ENCODE results near the gene GTPBP2. TPM values are rescaled to one million over a fixed set of nuclear protein-coding genes. Genes with fewer than 3 reads are reported as not detected.

GTPBP2 gene, protein sequence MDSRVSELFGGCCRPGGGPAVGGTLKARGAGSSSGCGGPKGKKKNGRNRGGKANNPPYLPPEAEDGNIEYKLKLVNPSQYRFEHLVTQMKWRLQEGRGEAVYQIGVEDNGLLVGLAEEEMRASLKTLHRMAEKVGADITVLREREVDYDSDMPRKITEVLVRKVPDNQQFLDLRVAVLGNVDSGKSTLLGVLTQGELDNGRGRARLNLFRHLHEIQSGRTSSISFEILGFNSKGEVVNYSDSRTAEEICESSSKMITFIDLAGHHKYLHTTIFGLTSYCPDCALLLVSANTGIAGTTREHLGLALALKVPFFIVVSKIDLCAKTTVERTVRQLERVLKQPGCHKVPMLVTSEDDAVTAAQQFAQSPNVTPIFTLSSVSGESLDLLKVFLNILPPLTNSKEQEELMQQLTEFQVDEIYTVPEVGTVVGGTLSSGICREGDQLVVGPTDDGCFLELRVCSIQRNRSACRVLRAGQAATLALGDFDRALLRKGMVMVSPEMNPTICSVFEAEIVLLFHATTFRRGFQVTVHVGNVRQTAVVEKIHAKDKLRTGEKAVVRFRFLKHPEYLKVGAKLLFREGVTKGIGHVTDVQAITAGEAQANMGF
- total RNA-seq, result 75.7 and 81.4 TPM in 2 replicates

DNA sequence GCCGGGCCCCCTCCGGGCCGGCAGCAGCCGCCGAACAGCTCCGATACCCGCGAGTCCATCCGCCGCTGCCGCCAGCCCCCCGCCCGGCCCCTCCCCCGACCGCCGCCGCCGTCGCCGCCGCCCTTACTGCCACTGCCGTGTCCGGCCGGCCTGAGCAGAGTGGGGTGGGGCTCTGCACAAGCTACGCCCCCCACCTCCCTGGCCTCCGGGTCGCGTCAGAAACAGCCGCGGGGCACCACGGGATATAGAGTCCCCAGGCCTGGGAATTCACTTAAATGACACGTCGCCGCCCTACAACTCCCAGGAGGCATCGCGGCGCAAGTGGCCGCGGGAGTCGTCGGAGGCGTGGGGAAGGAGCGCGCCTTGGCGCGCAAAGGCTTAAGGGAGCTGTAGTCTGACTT, at the start of gene GTPBP2:
TSS of gene GTPBP2 (minus strand) at position 161 of the 401 bp plus-strand sequence. CDS start at position 59, 102 bp downstream.
- Mint-ChIP-seq H3K9me3 (no peaks in the 10 kb centered on the region), H3K27me3 (no peaks in the 10 kb centered on the region), H3K4me1 (peaks cover 40% of the 10 kb centered on the region), H3K27ac (peak within 1 kb of the TSS; percentile 99), H3K36me3 (ENCODE audit: low read depth) (peaks cover 35% of the 10 kb centered on the region), H3K4me3 (peak within 1 kb of the TSS; percentile 98)
- CTCF ChIA-PET, result interaction anchor here (1.0 to 1.6 kb wide), 4 partner anchors 17 to 684 kb away, joined by 3 to 5 read pairs (median 4); partner anchors contain the start of gene AARS2
- POLR2A ChIA-PET, result interaction anchor here (0.6 to 3.0 kb wide), 35 partner anchors 10 to 1065 kb away, joined by 3 to 23 read pairs (median 5); partner anchors contain the start of genes CDC5L, CNPY3, HSP90AB1 and MRPL14
- intact Hi-C loops (cut with micrococcal nuclease), result loop anchor here (1.0 to 10.0 kb wide), 14 partner anchors 16 to 857 kb away; partner anchors contain the start of genes ABCC10, CDC5L, HSP90AB1 and MRPL14
- DNase-seq (peak; percentile 92), ATAC-seq (ENCODE audit: low read depth) (peak; percentile 83)
- TF ChIP-seq, protein P1, sequence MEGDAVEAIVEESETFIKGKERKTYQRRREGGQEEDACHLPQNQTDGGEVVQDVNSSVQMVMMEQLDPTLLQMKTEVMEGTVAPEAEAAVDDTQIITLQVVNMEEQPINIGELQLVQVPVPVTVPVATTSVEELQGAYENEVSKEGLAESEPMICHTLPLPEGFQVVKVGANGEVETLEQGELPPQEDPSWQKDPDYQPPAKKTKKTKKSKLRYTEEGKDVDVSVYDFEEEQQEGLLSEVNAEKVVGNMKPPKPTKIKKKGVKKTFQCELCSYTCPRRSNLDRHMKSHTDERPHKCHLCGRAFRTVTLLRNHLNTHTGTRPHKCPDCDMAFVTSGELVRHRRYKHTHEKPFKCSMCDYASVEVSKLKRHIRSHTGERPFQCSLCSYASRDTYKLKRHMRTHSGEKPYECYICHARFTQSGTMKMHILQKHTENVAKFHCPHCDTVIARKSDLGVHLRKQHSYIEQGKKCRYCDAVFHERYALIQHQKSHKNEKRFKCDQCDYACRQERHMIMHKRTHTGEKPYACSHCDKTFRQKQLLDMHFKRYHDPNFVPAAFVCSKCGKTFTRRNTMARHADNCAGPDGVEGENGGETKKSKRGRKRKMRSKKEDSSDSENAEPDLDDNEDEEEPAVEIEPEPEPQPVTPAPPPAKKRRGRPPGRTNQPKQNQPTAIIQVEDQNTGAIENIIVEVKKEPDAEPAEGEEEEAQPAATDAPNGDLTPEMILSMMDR (IDR thresholded peaks at IDR 0.05), result no peak

DNA sequence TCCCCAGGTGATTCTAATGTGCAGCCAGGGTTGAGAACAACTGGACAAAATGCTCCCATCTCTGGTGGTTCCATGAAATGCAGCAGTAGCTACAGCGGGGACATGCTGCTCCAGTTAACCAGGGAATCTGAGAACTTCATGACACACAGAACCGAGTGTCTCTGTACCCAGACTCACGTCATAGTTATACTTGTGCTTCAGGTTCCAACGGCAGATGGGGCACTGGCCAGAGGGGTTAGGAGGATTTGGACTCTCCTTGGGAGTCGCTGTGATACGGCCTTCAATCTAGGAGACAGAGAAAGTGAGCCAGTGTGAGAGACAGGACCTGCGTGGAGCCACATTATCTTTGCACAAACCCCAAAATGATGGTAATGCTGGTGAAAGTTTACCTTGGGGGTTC, 49.3 kb upstream of the GTPBP2 start:
- no peaks in the 10 kb centered on the region for H3K27me3 Mint-ChIP-seq

DNA sequence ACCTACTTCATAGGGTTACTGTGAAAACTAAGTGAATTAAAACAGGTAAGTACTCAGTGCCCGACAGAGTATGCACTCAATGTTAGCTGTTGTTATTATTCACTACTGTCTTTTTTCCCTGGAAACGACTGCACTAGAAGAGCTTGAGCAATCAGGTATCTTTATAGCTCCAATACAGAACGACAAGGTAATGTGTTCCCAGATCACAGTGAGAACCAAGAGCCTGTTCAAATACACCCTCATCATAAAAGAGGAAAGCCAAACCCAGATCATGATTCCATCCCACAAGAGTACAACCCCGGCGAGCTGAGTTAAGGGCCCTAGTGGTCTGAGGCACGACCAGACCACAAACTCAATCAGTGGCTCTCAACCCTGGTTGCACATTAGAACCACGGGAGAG, 48.7 kb upstream of the GTPBP2 start:
- CTCF ChIA-PET, result no interaction called here
- intact Hi-C loops (cut with micrococcal nuclease), result no loop called here
- Mint-ChIP-seq H3K4me3 (no peak overlapping the region), H3K9me3 (no peaks in the 10 kb centered on the region), H3K36me3 (ENCODE audit: low read depth) (peaks cover 96% of the 10 kb centered on the region), H3K4me1 (peaks cover 8% of the 10 kb centered on the region), H3K27ac (no peak overlapping the region), H3K27me3 (no peaks in the 10 kb centered on the region)
- no peak for DNase-seq
- TF ChIP-seq, protein P1 (IDR thresholded peaks at IDR 0.05), result no peak
- ATAC-seq (ENCODE audit: low read depth), result no peak
- POLR2A ChIA-PET, result interaction anchor here (1.5 kb wide), 1 partner anchor 37 kb away, joined by 4 read pairs; no protein-coding TSS in a partner anchor

More for the DNA sequence above, 49.3 kb upstream of the GTPBP2 start:
- TF ChIP-seq, protein P1 (IDR thresholded peaks at IDR 0.05), result no peak
- POLR2A ChIA-PET, result interaction anchor here (1.5 kb wide), 1 partner anchor 37 kb away, joined by 4 read pairs; no protein-coding TSS in a partner anchor
- Mint-ChIP-seq H3K9me3 (no peaks in the 10 kb centered on the region), H3K4me1 (peaks cover 14% of the 10 kb centered on the region), H3K36me3 (ENCODE audit: low read depth) (peaks cover 95% of the 10 kb centered on the region), H3K27ac (no peak overlapping the region), H3K4me3 (no peak overlapping the region)
- intact Hi-C loops (cut with micrococcal nuclease), result no loop called here
- no peak for ATAC-seq (ENCODE audit: low read depth)
- CTCF ChIA-PET, result no interaction called here
- DNase-seq, result no peak

DNA sequence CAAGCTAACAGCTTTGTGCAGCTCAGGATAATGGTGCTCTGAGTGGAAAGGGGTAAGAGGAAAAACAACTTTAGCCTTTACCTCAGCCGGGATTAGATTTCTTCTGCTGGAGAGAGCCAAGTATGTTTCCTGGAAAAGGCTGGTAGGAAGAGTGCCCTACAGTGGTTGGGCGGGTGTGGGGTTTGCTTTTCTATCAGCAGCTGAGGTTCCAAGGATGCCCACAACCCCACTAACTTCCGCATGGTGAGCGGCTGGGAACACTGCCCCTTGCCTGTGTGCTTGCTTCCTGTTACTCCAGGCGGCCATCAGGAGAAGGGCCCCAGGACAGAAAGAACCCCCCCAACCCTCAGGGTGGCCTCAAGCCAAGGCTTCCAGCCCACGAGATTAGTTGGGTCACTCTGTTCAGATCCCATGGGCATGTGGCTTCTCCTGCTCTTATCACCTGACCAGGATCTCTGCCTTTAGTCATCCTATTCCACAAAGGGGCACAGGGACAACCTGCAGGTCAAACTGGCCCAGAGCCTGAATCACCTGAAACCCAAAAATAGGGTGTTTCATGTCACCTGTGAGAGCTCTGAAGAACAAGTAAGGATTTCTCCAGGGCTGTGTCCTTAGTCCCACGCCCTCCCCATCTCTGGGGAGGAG, 48.0 kb upstream of the GTPBP2 start:
- TF ChIP-seq, protein P1 (IDR thresholded peaks at IDR 0.05), result no peak

More for the DNA sequence above, 48.0 kb upstream of the GTPBP2 start:
- Mint-ChIP-seq H3K9me3 (no peaks in the 10 kb centered on the region), H3K36me3 (ENCODE audit: low read depth) (peaks cover 93% of the 10 kb centered on the region), H3K27me3 (no peaks in the 10 kb centered on the region), H3K4me1 (peaks cover 3% of the 10 kb centered on the region), H3K4me3 (no peak overlapping the region), H3K27ac (no peak overlapping the region)
- DNase-seq (no peak), ATAC-seq (ENCODE audit: low read depth) (no peak)
- ChIA-PET CTCF (no interaction called here), POLR2A (no interaction called here)
- intact Hi-C loops (cut with micrococcal nuclease), result no loop called here
